HUDEP-2 (cell line): ENCODE results near the gene ROBO1.
"Not testable (repeated sequence)": the region's sequence is repeated elsewhere in the genome, so short reads cannot be mapped to it uniquely, and the experiment has no call there.

ENCODE experiments used
- DNase-seq, 76 experiments: peaks; one replicate each; lab custom pipeline; 2025; ENCODE audit not compliant: unreplicated experiment in 76 of 76; lab: John Stamatoyannopoulos, UW

ROBO1 gene

DNA sequence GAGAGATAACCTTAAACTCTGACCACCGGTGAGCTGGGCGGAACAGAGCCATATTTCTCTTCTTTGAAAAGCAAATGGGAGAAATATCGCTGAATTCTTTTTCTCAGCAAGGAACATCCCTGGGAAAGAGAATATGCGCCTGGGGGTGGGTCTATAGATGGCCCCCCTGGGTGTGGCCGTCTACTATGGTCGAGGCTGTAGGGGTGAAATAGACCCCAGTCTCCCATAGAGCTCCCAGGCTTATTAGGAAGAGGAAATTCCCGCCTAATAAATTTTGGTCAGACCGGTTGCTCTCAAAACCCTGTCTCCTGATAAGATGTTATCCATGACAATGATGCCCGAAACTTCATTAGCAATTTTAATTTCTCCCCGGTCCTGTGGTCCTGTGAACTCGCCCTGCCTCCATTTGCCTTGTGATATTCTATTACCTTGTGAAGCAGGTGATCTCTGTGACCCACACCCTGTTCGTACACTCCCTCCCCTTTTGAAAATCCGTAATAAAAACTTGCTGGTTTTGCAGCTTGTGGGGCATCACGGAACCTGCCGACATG, 441.9 kb downstream of the ROBO1 start:
- not testable (repeated sequence) for DNase-seq

DNA sequence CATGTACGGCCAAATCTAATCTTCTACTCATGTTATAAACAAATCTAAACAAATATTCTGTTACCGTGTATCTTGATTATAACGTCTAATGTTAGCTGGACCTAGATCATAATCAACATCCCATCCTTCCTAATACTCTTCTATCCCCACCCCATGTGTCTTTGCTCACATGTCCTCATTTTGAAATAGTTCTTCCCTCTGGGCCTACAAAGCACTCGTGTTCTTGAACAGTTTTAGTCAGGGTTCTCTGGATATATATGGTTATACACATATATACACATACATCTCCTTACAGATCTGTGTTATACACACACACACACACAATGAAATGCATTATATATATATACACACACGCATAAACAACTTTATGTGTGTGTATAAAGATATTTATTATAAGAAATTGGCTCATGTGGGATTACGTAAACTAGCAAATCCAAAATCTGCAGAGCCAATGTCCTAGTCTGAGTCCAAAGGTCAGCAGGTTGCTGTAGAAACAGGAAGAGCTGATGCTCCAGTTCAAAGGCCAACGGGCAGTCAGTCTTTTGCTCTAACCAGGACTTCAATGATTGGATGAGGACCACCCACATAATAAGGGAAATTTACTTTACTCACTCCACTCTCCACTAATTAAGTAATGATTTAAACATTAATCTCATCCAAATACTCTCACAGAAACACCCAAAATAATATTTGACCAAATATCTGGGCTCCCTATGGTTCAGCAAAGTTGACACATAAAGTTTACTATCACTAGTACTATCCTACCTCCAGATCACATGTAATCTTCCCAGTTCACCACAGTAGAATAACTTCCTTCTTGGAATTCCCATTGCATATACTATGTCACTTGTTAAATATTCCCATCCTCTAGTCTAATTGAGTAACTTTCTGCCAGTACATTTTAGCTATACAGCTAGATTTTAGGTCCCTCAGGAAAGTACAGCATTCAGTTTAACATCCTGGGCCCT, 450.0 kb downstream of the ROBO1 start:
- DNase-seq: no peak

DNA sequence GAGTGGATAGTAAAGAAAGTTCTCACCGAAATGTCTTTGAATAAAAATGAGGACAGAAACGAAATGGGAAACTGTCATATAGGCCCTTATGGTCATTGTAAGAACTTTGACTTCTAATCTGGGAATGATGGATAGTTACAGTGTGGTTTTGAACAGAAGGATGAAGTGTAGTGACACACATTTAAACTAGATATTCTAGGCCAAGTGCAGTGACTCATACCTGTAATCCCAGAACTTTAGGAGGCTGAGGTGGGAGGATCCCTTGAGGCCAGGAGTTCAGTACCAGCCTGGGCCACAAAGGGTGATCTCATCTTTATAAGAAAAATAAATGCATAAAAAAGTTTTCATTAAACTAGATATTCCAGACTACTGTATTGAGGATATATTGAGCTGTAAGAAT, 452.8 kb downstream of the ROBO1 start:
- DNase-seq: no peak

DNA sequence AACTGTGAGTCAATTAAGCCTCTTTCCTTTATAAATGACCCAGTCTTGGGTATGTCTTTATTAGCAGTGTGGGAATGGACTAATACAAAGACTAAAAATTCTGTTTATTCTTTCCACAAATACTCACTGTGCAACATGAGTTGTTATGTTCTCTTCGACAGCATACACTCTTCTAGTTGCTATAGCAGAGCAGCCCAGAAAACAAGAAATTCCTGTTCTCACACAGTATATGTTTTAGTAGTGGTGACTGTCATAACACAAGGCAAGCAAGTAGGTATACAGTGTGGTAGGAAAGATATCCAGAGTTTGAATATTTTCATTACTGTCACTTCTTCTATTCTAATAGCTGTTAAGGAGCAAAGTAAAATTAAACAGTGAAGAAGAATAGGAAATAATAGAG, 453.3 kb downstream of the ROBO1 start:
- no peak for DNase-seq

DNA sequence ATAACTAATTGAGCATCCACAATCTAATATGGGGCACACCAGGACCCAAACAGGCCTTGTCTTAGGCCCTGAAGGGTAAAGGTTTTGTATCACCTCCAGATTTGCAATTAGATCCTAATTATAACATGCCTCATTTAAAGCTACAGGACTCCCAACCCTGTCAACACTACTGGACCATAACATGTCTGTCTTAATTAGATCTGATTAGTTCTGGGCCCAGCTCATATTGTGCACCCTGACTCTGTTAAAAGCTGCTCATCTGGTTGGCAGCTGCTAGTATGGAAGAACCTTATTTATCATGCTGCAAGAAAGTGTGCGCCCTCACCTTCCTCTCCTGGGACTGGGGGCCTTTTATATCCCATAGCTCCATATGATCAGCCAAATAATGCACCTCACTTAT, 457.8 kb downstream of the ROBO1 start:
- DNase-seq: no peak

DNA sequence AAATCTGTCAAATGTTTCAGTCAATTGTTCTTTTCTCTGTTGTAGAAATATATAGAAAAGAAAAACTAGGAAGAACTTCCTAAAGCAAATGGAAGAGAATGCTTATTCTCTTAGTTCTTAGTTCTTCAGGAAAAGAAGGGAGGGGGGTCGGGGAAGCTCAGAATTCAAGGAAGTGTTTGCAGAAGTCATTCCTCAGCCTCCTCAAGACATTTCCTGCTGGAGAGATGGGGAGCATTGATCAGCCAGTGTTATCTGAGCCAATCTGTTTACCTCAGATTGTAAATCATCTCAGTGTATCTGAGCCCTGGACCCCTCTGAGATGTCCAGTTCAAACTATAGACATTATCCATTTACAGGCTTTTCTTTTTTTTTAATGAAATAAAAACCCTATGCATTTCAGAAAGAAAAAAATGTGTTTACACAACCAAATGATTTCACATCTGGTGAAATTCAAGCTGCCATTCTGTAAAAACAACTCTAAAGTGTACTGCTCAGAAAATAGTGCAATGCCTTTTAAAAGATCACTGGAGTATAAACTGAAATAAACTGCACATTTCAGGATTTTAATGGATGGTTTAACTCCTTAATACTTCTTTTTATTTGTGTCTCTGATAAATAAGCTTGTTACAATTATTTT, 460.7 kb downstream of the ROBO1 start:
- DNase-seq: no peak

DNA sequence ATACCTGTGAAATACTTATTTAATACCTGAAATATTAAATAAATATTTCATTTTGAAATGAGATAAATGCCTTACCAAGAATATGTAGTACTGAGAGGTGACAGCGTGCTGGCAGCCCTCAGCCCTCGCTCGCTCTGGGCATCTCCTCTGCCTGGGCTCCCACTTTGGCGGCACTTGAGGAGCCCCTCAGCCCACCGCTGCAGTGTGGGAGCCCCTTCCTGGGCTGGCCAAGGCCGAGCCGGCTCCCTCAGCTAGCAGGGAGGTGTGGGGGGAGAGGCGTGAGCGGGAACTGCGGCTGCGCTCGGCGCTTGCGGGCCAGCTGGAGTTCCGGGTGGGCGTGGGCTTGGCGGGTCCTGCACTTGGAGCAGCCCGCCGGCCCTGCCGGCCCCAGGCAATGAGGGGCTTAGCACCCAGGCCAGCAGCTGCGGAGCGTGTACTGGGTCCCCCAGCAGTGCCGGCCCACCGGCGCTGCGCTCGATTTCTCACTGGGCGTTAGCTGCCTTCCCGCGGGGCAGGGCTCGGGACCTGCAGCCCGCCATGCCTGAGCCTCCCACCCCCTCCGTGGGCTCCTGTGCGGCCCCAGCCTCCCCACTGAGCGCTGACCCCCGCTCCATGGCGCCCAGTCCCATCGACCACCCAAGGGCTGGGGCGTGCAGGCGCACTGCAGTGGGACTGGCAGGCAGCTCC, 467.7 kb downstream of the ROBO1 start:
- DNase-seq: not testable (repeated sequence)

- DNase-seq: no peak
Measured at GRCh38 chr3:79297245-79297960, 470.4 kb downstream of the ROBO1 start.

DNA sequence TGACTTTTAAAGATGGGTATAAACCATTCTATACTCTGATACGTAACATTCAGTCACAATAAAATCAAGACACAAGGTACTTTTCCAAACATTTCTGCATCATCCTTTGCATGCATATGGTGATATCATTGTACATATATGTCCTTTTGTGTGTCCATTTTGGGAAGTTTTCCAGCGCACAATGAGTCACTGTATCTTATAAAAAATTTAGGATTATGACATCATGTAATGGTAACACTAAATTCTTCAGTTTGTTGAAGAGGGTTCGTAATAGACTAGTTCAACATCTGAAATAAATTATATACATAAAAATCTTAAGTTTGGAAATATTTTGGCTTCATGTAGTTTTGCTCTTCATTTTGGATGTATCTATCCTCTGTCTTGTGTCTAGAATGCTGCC, 480.9 kb downstream of the ROBO1 start:
- DNase-seq: no peak

- no peak for DNase-seq
Measured at GRCh38 chr3:79285871-79286270, 481.9 kb downstream of the ROBO1 start.

GRCh38 chr3:79285380-79285779, 482.4 kb downstream of the ROBO1 start:
- DNase-seq: no peak

- no peak for DNase-seq
Measured at GRCh38 chr3:79284781-79285180, 483.0 kb downstream of the ROBO1 start.

DNA sequence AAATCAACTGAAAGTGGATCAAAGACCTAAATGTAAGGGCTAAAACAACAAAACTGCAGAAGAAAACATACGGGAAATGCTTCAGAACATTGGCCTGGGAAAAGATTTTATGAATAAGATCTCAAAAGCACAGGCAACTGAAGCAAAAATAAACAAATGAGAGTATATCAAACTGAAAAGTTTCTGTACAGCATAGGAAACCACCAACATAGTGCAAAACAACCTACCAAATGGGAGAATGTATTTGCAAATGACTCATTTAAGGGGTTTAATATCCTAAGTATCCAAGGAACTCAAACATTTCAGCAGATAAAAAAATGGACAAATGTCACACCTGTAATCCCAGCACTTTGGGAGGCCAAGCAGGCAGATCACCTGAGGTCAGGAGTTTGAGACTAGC, 489.1 kb downstream of the ROBO1 start:
- no peak for DNase-seq

DNA sequence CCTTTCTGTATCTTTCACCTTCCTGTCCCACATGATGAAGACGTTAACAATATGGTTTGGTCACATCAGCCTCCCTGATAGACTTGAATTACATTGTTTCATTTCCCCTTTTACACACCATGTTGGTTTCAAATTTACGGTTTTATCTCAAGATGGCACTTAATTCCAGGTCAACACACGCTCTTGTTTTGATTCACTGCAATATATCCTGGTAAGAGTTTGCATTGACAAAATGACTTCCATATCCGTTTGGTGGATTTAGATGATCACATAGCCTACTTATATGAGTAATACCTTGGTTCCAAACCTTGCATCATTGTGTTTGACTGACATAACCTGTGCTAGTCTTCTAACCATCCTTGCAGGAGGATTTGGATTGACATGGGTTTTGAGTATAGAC, 499.4 kb downstream of the ROBO1 start:
- DNase-seq: no peak

- no peak for DNase-seq
Measured at GRCh38 chr3:79264892-79265291, 502.9 kb downstream of the ROBO1 start.

GRCh38 chr3:79263423-79263822, 504.4 kb downstream of the ROBO1 start:
- DNase-seq: no peak

DNA sequence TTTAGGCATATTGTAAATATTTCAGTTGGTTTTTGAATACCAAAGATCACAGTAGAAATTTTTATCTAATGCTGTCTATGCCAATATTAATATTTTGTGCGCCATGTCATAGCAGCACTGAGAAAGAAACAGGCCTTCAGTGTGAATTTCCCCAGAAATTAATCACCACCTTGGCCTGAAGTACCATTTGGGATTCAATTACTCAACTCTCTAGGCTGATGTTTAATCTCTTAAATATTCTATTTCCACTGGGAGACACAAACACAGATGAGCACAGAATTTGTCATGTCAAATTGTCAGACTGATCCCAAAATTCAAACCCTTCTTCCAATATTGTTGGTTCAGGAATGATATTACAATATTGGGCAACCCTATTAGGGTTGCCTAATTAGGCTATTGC, 509.3 kb downstream of the ROBO1 start:
- DNase-seq: no peak

DNA sequence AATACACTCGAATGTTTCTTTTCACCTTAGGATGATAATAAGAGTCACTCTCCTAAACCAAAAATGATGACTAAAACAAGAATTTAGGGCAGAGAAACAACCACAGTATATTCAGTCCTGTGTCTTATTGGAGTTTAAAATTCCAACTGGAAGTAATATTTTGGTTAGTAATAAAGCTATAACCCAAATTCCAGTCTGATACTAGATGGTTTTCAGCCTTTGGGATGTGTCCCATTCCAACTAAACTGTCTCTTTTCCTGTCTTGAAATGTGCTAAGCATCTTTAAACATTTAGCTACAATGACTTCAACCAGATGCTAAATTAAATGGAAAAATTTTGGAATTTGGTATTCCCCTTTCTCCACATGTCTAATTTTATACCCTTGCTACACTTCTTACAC, 510.0 kb downstream of the ROBO1 start:
- DNase-seq: no peak

DNA sequence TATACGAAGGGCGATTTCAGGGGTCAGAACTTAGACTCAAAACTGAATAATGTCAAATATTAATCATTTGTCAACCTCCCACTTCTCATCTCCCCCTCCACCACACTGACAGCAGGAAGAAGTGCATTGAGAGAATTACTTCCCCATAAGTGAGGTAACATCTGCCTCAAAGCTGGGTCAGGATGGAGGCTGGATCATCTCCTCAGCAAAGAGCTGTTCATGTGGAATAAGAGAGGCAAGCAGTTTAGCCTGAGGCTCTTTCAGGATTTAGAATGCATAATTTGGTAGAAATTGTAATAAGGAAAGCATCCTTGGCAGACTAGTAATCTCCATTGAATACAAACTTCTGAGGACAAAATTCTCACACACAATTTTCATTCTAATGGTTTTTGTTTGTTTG, 512.1 kb downstream of the ROBO1 start:
- no peak for DNase-seq

GRCh38 chr3:79255292-79255691, 512.5 kb downstream of the ROBO1 start:
- DNase-seq: no peak

DNA sequence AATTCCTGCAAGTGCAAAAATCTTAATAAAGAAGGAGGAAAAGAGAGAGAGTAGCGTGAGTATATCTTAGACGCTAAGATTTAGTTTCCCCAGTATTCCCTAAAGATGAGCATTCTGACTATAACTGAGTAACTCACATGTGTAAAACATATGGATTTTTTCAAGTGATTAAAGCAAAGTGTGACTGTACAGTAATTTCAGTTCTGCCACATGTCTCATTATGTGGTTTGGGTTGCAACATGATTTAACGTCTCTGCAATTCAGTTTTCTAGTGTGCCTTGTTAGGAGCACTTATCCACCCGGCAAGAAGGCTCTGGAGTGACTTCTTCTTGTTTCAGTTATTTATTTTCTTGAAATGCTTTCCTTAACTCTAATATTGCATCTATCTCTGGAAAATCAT, 514.1 kb downstream of the ROBO1 start:
- DNase-seq: no peak
